Measurements from ENCODE around the gene MRC2. TPM values are rescaled to one million over a fixed set of nuclear protein-coding genes. Genes with fewer than 3 reads are reported as not detected.

Gene MRC2
- total and polyA plus RNA-seq, 9 of the 15 experiments (the other 6 are each of a cell fraction or from before 2014, with no cell fraction given) = 0.28 to 11.5 (median 6.6) TPM

DNA sequence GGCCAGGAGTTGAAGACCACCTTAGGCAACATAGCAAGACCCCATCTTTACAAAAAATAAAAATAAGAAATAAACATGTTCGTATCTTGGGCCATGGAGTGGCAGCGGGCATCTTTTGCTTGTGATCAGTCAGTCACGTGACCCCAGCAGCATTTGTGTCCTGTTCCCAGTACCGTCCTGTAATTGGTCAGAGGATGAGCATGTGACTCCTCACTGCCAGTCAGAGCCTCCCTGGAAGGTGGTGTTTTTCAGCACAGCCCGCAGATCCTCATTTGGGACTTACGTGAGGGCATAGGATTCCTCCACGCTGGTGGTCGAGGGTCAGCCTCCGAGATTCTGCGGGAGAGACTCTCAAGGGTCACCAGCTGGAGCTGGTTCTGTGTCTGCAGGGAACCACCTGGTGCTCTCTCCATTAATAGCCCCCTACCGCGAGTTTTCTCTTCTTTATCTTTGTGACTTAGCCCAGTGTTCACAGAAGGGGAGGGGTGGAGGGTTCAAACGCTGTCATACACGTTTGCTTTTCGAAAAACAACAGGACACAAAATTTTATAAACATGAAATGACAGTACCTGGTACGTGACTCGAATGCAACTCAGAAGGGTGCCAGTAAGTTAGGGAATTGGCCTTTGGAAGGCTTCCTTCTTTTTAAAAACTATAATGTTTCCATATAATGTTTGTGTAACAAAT is 17.2 kb downstream of the MRC2 start (continued):
- TF ChIP-seq, protein P1, sequence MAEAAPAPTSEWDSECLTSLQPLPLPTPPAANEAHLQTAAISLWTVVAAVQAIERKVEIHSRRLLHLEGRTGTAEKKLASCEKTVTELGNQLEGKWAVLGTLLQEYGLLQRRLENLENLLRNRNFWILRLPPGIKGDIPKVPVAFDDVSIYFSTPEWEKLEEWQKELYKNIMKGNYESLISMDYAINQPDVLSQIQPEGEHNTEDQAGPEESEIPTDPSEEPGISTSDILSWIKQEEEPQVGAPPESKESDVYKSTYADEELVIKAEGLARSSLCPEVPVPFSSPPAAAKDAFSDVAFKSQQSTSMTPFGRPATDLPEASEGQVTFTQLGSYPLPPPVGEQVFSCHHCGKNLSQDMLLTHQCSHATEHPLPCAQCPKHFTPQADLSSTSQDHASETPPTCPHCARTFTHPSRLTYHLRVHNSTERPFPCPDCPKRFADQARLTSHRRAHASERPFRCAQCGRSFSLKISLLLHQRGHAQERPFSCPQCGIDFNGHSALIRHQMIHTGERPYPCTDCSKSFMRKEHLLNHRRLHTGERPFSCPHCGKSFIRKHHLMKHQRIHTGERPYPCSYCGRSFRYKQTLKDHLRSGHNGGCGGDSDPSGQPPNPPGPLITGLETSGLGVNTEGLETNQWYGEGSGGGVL (CRISPR knock-in tag; IDR thresholded peaks at IDR 0.05) = no peak
- TF ChIP-seq ZNF232 (CRISPR knock-in tag; IDR thresholded peaks at IDR 0.05) (no peak), SIRT6 (IDR thresholded peaks at IDR 0.05; ENCODE audit: low read depth, low read length) (no peak), POLR2A (conservative IDR thresholded peaks at IDR 0.05) (peak; percentile 46; the same call in 1 of the 2 replicates), ZNF589 (CRISPR knock-in tag; IDR thresholded peaks at IDR 0.05; ENCODE audit: low read depth) (no peak), ZNF76 (CRISPR knock-in tag; IDR thresholded peaks at IDR 0.05; ENCODE audit: borderline replicate concordance) (no peak), ZNF507 (tag; conservative IDR thresholded peaks at IDR 0.05) (no peak), CHCHD3 (CRISPR knock-in tag; IDR thresholded peaks at IDR 0.05) (no peak), ZBED1 (IDR thresholded peaks at IDR 0.05) (no peak), XRCC3 (IDR thresholded peaks at IDR 0.05) (no peak), IRF2 (CRISPR knock-in tag; IDR thresholded peaks at IDR 0.05) (no peak), NRF1 (conservative IDR thresholded peaks at IDR 0.05 in 1 of 2, IDR thresholded peaks at IDR 0.05 in 1 of 2) (no peak), TARDBP (IDR thresholded peaks at IDR 0.05) (no peak), ZNF444 (CRISPR knock-in tag; IDR thresholded peaks at IDR 0.05) (no peak), ELF2 (CRISPR knock-in tag; IDR thresholded peaks at IDR 0.05) (no peak), EZH2 (IDR thresholded peaks at IDR 0.05; ENCODE audit: borderline replicate concordance, low read depth, low read length) (no peak), ARNT (IDR thresholded peaks at IDR 0.05) (no peak)
- TF ChIP-seq, protein P2, sequence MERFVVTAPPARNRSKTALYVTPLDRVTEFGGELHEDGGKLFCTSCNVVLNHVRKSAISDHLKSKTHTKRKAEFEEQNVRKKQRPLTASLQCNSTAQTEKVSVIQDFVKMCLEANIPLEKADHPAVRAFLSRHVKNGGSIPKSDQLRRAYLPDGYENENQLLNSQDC (CRISPR knock-in tag; IDR thresholded peaks at IDR 0.05) = no peak
- TF ChIP-seq, protein P3, sequence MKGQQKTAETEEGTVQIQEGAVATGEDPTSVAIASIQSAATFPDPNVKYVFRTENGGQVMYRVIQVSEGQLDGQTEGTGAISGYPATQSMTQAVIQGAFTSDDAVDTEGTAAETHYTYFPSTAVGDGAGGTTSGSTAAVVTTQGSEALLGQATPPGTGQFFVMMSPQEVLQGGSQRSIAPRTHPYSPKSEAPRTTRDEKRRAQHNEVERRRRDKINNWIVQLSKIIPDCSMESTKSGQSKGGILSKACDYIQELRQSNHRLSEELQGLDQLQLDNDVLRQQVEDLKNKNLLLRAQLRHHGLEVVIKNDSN (CRISPR knock-in tag; IDR thresholded peaks at IDR 0.05) = peak; percentile 96
- TF ChIP-seq, protein P4, sequence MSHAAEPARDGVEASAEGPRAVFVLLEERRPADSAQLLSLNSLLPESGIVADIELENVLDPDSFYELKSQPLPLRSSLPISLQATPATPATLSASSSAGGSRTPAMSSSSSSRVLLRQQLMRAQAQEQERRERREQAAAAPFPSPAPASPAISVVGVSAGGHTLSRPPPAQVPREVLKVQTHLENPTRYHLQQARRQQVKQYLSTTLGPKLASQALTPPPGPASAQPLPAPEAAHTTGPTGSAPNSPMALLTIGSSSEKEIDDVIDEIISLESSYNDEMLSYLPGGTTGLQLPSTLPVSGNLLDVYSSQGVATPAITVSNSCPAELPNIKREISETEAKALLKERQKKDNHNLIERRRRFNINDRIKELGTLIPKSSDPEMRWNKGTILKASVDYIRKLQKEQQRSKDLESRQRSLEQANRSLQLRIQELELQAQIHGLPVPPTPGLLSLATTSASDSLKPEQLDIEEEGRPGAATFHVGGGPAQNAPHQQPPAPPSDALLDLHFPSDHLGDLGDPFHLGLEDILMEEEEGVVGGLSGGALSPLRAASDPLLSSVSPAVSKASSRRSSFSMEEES (CRISPR knock-in tag; IDR thresholded peaks at IDR 0.05) = peak; percentile 99
- TF ChIP-seq, protein P5, sequence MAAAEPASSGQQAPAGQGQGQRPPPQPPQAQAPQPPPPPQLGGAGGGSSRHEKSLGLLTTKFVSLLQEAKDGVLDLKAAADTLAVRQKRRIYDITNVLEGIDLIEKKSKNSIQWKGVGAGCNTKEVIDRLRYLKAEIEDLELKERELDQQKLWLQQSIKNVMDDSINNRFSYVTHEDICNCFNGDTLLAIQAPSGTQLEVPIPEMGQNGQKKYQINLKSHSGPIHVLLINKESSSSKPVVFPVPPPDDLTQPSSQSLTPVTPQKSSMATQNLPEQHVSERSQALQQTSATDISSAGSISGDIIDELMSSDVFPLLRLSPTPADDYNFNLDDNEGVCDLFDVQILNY (CRISPR knock-in tag; IDR thresholded peaks at IDR 0.05) = no peak
- TF ChIP-seq, protein P6, sequence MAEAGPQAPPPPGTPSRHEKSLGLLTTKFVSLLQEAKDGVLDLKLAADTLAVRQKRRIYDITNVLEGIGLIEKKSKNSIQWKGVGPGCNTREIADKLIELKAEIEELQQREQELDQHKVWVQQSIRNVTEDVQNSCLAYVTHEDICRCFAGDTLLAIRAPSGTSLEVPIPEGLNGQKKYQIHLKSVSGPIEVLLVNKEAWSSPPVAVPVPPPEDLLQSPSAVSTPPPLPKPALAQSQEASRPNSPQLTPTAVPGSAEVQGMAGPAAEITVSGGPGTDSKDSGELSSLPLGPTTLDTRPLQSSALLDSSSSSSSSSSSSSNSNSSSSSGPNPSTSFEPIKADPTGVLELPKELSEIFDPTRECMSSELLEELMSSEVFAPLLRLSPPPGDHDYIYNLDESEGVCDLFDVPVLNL (CRISPR knock-in tag; IDR thresholded peaks at IDR 0.05; ENCODE audit: low read depth) = no peak

Measured in K562 (cell line).